NK-92 (cell line): ENCODE measurements around the gene ABCA1.
"Not testable (repeated sequence)": the region's sequence is repeated elsewhere in the genome, so short reads cannot be mapped to it uniquely, and the experiment has no call there.

ENCODE experiments used
- DNase-seq: peaks from one replicate; lab custom pipeline; 2025; ENCODE audit not compliant: unreplicated experiment; lab: John Stamatoyannopoulos, UW

ABCA1 gene

GRCh38 chr9:104944871-104945270 is 16.9 kb upstream of the ABCA1 start:
- DNase-seq, result no peak

- DNase-seq, result no peak
These were observed 16.4 kb upstream of the ABCA1 start for GRCh38 chr9:104944356-104944755.

DNA sequence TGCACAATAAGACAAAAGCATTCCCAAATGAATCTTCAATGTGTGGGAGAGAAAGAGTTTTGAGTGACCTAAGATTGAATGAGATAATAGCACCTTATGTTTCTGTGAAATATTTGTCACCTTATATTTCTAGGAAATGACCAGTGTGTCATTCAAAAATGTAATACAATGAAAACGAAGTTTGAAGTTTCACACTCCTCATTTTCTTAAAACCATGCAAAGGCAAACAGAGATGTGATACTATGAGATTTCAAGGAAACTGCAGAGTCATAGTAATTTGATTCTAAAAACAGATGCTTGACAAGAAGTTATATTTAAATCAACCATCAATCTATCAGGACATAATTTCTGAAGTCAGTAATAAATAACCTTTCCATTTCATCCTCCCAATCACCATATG is 13.6 kb upstream of the ABCA1 start:
- DNase-seq, result no peak

GRCh38 chr9:104936291-104936690 is 8.3 kb upstream of the ABCA1 start:
- no peak for DNase-seq

DNA sequence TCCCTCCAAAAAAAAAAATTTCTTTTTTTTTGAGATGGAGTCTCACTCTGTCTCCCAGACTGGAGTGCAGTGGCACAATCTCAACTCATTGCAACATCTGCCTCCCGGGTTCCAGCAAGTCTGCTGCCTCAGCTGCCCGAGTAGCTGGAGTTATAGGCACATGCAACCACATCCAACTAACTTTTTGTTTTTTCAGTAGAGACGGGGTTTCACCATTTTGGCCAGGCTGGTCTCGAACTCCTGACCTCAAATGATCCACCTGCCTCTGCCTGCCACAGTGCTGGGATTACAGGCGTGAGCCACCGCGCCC is 7.5 kb upstream of the ABCA1 start:
- DNase-seq, result not testable (repeated sequence)

DNA sequence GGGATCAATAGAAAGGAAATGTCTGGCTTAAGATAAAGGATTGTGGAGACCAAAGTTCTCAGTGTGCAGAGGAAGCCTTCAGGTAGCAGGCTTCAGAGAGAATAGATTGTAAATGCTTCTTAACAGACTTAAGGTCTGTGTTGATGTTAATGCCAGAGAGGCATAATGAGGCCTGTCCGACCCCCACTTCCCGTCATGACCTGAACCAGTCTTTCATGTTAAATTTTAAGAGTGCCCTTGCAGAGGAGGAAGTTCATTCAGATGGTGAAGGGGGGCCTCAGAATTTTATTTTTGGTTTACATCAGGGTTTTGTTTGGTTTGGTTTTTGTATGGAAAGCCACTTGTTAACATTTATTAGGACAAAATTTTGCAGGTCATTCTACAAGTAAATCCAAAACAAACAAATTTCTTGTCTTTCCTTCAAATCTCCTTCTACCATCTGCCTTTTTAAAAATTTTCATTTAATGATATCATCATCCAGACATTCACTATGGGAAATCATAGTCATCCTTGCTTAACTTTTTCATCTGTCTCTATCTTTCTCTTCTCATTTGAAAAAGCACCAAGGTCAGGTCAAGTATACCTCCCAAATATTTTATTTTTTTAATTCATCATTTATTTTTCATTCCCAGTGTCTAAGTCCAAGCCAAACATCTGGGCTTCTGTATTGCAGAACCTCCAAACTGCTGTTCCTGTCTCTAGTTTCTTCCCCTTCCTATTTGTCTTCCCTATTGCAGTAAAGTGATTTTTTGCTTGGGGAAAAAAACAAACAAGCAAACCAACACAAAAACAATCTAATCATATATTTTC is 6.9 kb upstream of the ABCA1 start:
- no peak for DNase-seq

DNA sequence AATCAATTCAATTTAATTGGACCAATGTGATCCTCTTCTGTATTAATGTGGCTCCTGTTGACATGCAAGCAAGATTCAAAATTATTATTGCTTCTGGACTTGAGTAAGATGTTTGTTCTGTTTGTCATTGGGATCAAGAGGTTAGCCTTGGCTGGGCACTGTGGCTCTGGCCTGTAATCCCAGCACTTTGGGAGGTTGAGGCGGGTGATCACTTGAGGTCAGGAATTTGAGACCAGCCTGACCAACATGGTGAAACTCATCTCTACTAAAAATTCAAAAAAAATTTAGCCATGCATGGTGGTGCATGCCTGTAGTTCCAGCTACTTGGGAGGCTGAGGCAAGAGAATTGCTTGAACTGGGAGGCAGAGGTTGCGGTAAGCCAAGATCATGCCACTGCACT is 5.1 kb upstream of the ABCA1 start:
- not testable (repeated sequence) for DNase-seq

DNA sequence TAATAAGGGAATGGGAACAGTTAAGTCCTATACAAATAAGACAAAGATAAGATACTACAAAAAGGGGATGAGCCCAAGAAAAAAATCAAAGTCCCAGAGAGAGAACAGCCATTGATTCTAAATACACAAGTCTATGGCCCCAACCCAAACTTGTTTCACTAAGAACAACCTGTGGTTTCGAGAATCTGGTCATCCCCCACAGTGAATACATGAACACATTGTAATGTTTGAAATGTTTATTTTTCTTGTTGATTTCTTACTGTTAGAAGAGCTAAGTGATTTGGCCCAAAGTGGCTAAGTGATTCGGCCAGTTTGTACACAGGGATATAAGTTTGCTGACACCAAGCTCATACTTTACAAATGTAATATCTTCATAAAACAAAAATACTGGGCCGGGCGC is 3.3 kb upstream of the ABCA1 start:
- no peak for DNase-seq

- DNase-seq, result no peak
These were observed 591 bp downstream of the ABCA1 start for GRCh38 chr9:104927216-104927911.

DNA sequence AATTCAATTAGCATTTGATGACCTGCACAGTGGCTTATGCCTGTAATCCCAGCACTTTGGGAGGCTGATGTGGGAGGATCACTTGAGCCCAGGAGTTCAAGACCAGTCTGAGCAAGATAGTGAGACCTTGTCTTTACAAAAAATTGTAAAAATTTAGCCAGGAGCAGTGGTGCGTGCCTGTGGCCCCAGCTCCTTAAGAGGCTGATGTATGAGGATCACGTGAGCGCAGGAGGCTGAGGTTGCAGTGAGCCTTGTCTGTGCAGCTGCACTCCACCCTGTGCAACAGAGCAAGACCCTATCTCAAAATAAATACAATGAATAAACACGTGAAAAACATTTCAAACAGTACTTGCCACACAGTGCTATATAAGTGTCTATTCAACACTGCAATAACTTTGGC is 4.2 kb downstream of the ABCA1 start:
- no peak for DNase-seq

- no peak for DNase-seq
These were observed 4.7 kb downstream of the ABCA1 start for GRCh38 chr9:104923289-104923688.

DNA sequence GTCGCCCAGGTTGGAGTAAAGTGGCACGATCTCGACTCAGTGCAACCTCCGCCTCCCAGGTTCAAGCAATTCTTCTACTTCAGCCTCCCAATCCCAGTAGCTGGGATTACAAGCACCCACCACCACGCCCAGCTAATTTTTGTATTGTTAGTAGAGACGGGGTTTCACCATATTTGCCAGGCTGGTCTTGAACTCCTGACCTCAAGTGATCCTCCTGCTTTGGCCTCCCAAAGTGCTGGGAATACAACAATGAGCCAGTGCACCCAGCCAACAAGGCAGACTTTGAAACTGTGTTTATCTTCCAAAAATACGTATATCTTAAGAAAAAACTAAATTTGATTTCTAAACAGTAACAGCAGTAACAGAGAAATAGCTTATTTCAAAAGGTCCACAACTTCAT is 5.2 kb downstream of the ABCA1 start:
- not testable (repeated sequence) for DNase-seq

- no peak for DNase-seq
These were observed 6.8 kb downstream of the ABCA1 start for GRCh38 chr9:104921067-104921741.

- no peak for DNase-seq
These were observed 12.2 kb downstream of the ABCA1 start for GRCh38 chr9:104915753-104916152.

GRCh38 chr9:104915049-104915448 is 12.9 kb downstream of the ABCA1 start:
- DNase-seq, result no peak

DNA sequence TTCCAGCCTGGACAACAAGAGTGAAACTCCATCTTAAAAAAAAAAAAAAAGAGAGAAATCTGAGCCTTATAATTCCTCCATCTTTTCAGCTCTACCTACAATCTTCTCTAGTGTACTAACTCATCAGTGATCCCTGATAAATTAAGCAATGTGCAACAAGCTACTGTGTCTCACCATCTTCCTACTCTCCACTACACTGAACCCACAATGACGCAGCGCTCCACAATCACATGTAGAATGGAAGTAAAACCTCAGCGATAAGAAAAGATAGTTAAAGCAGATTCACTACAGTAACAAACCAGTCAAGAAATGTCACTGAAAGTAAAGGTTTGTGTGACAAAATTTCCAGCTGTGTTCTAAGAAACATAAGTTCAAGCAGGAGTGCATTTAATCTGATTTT is 13.5 kb downstream of the ABCA1 start:
- no peak for DNase-seq

GRCh38 chr9:104912606-104913005 is 15.3 kb downstream of the ABCA1 start:
- no peak for DNase-seq

GRCh38 chr9:104911032-104911607 is 16.8 kb downstream of the ABCA1 start:
- no peak for DNase-seq

GRCh38 chr9:104907278-104907951 is 20.5 kb downstream of the ABCA1 start:
- no peak for DNase-seq

GRCh38 chr9:104906441-104907277 is 21.3 kb downstream of the ABCA1 start:
- DNase-seq, result no peak
